OCI-LY7 (cell line): ENCODE measurements around the gene CTPS2.

Experiments
- EZH2phosphoT487 ChIP-seq: fragments of 200-600 bp; sonication (generic); IDR thresholded peaks from 2 replicates; pipeline ENCODE4 v1.6.1; 2018; ENCODE audit warnings: low read depth, borderline replicate concordance, mild to moderate bottlenecking, mixed run types, antibody characterized with exemption, low read length, moderate library complexity, mixed read lengths
- TF ChIP-seq, protein P1 (sequence below): fragments of 200-600 bp; sonication (generic); conservative IDR thresholded peaks from 2 replicates; pipeline ENCODE4 v1.5.1; 2014; ENCODE audit warnings: mild to moderate bottlenecking, antibody characterized with exemption, low read length, moderate library complexity, mixed read lengths

DNA sequence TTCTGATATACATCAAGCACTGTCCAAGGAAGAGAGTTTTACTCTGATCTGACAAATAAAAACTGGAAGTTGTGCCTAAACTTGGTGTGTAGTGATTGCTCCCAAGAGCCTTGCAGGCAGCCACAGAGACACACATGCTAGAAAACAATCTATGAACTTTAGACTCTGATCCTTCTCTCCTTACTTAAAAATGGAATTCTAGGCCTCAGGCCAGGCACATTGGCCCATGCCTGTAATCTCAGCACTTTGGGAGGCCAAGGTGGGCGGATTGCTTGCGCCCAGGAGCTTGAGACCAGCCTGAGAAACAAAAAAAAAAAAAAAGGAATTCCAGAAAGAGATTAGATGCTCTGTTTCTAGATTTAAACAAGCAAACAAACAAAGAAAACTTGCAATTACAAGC is 108.1 kb downstream of the CTPS2 start:
- TF ChIP-seq EZH2phosphoT487: no peak
- TF ChIP-seq, protein P1, sequence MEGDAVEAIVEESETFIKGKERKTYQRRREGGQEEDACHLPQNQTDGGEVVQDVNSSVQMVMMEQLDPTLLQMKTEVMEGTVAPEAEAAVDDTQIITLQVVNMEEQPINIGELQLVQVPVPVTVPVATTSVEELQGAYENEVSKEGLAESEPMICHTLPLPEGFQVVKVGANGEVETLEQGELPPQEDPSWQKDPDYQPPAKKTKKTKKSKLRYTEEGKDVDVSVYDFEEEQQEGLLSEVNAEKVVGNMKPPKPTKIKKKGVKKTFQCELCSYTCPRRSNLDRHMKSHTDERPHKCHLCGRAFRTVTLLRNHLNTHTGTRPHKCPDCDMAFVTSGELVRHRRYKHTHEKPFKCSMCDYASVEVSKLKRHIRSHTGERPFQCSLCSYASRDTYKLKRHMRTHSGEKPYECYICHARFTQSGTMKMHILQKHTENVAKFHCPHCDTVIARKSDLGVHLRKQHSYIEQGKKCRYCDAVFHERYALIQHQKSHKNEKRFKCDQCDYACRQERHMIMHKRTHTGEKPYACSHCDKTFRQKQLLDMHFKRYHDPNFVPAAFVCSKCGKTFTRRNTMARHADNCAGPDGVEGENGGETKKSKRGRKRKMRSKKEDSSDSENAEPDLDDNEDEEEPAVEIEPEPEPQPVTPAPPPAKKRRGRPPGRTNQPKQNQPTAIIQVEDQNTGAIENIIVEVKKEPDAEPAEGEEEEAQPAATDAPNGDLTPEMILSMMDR: no peak
